CD4-positive, alpha-beta T cell treated with Interleukin-17A for 4 hours (primary cell): ENCODE data around the gene PEX11G.
A peak's percentile ranks its signal among the peaks of the same experiment; 100 is the strongest.

Experiments used
- DNase-seq: peaks from one replicate; pipeline ENCODE4 v3.0.0-alpha.2; 2020; ENCODE audit warnings: mixed read lengths

PEX11G gene

GRCh38 chr19:7521551-7522071 is 32.8 kb upstream of the PEX11G start:
- DNase-seq = no peak

DNA sequence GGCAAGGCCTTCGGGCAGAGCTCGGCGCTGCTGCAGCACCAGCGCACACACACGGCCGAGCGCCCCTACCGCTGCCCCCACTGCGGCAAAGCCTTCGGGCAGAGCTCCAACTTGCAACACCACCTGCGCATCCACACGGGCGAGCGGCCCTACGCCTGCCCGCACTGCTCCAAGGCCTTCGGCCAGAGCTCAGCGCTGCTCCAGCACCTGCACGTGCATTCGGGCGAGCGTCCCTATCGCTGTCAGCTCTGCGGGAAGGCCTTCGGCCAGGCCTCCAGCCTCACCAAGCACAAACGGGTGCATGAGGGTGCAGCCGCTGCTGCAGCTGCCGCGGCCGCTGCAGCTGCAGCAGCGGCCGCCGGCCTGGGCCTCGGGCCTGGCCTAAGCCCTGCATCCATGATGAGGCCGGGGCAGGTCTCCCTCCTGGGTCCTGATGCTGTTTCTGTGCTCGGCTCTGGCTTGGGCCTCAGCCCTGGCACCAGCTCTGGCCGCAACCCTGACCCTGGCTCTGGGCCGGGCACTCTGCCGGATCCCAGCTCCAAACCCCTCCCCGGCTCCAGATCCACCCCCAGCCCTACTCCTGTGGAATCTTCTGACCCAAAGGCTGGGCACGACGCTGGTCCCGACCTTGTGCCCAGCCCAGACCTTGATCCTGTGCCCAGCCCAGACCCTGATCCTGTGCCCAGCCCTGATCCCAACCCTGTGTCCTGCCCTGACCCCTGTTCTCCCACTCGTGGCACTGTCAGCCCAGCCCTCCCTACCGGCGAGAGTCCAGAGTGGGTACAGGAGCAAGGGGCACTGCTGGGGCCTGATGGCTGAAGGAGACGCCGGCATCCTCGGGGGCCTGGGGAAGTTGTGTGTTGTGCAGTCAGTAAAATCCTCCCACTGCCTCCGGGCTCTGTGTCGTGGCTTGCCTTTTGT is 31.6 kb upstream of the PEX11G start:
- DNase-seq = no peak

- no peak for DNase-seq
Observed at GRCh38 chr19:7519361-7520130, 30.7 kb upstream of the PEX11G start.

DNA sequence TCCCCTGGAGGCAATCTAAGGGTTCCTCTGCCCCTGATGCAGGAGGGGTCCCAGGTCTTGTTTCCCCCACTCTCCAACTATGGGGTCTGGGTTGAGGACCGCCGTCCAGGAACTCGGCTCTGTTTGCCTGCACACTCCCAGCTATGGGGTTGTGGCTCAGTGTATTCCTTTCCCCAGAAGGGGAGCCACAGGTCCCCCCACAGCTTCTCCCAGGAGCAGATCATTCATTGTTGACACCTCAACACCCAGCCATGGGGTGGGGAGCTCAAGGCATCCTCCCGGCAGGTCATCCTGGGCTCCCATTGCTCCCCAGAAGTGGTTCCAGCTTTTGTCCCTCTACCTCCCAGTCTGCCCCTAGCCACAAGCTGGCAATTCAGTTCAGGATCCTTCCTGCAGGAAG is 28.0 kb upstream of the PEX11G start:
- no peak for DNase-seq

- no peak for DNase-seq
Observed at GRCh38 chr19:7516333-7516732, 27.5 kb upstream of the PEX11G start.

DNA sequence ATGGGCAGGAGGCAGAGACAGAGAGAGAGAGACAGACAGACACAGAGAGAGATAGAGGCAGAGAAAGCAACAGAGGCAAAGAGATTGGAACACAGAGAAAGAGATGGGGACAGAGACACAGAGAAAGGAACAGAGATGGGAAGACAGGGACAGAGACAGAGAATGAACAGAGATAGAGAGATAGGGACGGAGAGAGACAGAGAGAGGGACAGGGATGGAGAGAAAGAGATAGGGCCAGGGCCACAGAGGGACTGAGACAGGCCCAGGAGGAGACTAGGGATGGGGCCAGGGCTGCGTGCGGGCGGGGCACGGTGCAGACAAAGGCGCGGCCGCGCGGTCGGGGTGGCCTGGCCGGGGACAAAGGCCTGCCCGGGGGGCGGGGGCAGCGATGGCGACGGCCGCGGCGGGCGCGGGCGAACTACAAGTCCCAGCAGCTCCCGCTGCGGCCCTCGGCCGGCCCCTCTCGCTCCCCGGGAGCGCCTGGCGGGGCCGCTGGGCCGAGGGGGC is 26.9 kb upstream of the PEX11G start, which contains the start of gene ZNF358:
Gene ZNF358, plus strand, starts transcription at position 459 of the 507 bp plus-strand sequence. CDS start 3,140 bp downstream, outside the sequence.
- peak; percentile 62 for DNase-seq

GRCh38 chr19:7515110-7515644 is 26.3 kb upstream of the PEX11G start:
- DNase-seq = no peak

DNA sequence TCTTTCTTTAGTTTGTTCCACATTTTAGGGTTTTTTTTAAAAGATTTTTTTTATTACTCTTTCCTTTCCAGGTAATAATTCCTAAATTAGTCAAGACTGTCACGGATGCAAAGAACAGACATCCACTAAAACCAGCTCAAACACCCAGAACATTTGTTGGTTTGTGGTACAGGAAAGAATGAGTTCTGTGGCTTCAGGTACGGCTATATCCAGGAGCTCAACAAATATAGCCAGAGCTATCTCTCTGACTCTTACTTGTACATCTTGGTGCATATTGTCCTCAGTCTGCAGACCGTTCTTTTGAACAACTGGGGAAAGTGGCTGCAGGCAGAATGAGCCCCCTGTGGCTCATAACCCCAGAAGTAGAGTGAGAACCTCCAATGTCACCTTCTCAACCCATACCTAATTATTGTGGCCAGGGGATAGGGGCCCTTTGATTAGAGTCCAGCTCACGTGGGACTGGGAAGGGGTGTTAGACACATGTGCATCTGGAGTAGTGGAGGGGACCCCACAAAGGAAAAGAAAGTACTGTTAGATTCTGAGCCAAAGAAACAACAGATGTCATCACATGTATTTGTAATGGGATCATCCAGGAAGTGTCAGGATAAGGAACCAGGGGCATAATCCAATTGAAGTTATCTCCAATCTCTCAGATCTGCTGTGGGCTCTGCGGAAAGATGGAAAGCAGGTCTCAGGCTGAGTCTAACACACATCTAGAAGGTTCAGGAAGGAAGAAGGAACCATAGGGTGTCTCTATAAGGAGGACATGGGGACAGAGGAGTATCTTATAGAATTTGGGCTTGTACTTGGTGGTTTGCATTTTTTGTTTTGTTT is 25.2 kb upstream of the PEX11G start:
- DNase-seq = no peak

DNA sequence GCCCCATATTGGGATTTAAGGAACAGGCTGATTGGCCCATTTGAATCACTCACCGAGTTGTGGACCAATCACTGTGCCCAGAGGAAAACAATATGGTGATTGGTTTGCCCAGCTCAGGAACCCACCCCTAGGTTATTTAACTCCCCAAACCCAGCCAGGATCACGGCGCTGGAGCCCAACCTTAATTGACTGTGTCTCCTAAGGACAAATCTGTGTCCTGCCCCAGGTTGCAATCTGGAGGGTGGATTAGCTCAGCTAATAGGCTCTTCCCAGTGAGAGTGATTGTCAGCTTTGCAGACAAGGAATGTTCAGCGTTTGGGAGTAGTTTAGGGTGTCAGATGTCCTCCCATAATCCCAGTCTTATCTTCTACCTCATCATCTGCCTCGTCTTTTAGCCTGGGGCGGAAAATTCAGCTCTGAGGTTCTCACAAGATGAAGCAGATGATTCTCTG is 23.6 kb upstream of the PEX11G start:
- no peak for DNase-seq

DNA sequence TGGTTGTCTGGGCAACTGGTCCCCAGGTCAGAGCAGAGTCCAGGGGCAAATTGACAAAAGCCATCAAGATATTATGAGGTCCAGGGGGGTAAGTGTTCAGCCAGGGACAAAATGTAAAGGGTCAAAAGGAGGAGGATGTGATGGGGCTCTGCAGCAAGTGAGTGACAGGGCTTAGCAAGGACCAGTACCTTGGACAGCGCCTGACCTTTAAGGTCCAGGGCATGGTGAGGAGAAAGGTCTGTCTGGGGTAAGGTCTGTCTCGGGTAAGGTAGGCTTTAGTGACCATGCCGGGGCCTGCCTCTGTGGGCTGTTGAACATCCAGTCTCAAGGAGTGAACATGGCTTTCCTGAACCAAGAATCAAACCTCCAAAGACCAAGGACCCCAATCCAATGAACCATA is 20.8 kb upstream of the PEX11G start:
- peak; percentile 23 for DNase-seq

GRCh38 chr19:7507884-7508283 is 19.0 kb upstream of the PEX11G start:
- peak; percentile 12 for DNase-seq

GRCh38 chr19:7506385-7507328 is 17.8 kb upstream of the PEX11G start:
- peak; percentile 21 for DNase-seq

DNA sequence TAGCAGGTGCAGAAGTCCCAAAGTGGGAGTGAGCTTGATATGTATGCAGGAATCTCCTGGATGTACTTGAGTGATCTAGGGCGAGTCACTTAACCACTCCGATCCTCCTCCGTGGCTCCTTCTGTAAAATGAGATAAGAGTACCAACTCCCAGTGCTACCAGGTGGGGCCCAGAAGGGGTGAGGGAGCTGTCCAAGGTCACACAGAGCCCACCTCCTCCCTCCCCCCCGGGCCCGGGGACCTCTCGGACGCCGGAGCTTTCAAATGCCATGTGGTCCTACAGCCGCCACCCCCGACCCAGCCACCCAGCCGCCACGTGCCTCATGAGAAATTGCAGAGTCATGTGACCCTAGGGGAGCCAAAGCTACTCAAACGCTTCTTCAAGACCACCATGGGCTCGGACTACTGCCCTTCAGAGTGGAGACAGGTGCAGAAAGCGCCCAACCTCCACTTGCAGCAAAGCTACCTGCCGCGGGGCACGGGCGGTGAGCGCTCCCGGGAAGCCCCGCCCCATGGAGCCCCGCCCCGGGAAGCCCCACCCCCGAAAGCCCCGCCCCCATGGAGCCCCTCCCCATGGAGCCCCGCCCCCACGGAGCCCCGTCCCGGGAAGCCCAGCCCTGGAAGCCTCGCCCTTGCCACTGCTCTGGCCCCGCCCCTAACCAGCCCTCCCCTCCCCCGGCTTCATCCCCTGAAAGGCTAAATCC is 17.0 kb upstream of the PEX11G start:
- DNase-seq = peak; percentile 15

GRCh38 chr19:7505288-7505681 is 16.4 kb upstream of the PEX11G start:
- peak; percentile 19 for DNase-seq

DNA sequence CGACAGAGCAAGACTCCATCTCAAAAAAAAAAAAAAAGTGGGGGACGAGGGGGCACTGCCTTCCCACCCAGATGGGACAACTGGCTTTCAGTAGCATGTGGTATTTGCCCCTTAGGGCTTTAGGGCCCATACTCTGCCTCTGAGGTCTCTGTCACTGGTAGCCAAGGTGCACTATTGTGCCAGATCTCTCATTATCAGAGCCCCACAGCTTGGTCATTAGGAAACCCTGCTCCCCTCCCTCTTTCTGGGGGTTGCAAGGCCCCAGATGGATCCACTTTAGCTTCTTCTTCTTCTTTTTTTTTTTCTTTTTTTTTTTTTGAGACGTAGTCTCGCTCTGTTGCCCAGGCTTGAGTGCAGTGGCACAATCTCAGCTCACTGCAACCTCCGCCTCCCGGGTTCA is 15.8 kb upstream of the PEX11G start:
- DNase-seq = no peak

GRCh38 chr19:7502552-7502951 is 13.7 kb upstream of the PEX11G start:
- no peak for DNase-seq

DNA sequence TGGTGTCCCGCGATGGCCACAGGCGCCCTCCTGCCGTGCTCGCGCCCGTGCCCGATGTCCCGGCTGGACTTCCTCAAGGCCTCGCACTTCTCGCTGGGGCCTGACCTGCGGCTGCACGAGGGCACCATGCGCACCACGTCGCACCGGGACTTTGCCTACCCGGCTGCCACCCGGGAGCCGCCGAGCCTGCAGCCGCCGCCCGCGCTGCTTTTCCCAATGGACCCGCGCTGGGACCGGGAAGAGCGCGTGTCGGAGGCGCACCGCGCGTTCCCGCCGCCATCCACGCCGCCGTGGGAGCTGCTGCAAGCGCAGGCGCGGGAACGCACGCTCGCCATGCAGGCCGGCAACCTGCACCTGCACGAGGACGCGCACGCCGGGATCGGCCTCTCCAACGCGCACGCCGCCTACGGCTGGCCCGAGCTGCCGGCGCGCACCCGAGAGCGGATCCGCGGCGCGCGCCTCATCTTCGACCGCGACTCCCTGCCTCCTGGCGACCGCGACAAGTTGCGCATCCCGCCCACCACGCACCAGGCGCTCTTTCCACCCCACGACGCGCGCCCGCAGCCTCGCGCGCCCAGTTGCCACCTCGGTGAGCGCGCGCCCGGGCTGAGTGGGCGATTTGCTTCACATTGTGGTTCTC is 12.1 kb upstream of the PEX11G start:
- DNase-seq = peak; percentile 40

- no peak for DNase-seq
Observed at GRCh38 chr19:7497292-7497691, 8.5 kb upstream of the PEX11G start.

DNA sequence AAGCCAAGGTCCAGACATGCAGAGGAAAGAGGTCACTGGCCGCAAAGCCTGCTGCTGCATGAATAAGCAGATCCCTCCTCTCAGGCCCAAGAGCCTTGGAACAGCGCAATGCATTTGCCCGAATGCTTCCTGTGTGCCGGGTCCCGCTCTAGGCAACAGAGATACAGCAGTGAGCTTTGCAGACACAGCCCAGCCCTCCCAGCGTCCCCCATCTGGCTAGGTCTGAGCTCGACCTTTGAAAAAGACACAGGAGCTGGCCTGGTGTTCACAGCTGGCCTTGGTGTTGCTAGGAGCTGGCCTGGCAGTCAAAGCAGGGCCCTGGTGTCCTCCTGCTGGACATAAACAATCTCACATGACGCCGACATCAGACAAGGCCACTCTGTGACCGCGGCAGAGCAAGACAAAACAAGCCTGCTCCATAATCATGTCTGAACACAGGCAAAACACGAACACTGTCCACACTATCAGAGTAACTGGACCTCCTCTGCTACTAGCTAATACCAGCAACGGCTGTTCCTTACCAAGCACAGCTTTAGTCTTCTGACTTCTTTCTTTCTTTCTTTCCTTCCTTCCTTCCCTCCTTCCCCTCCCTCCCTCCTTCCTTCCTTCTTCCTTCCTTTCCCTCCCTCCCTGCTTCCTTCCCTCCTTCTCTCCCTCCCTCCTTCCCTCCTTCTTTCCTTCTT is 5.7 kb upstream of the PEX11G start:
- no peak for DNase-seq
